Activated CD8-positive, alpha-beta memory T cell treated with anti-CD3 and anti-CD28 coated beads for 1 hour (primary cell): Measurements from ENCODE around the gene PSAPL1.

Source experiments
- DNase-seq, 2 donors: peaks; one replicate each; pipeline ENCODE4 v3.0.0-alpha.2; 2020; ENCODE audit warnings: low read depth in 1 of 2; ENCODE audit errors: extremely low read depth in 1 of 2

Gene PSAPL1, protein sequence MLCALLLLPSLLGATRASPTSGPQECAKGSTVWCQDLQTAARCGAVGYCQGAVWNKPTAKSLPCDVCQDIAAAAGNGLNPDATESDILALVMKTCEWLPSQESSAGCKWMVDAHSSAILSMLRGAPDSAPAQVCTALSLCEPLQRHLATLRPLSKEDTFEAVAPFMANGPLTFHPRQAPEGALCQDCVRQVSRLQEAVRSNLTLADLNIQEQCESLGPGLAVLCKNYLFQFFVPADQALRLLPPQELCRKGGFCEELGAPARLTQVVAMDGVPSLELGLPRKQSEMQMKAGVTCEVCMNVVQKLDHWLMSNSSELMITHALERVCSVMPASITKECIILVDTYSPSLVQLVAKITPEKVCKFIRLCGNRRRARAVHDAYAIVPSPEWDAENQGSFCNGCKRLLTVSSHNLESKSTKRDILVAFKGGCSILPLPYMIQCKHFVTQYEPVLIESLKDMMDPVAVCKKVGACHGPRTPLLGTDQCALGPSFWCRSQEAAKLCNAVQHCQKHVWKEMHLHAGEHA

DNA sequence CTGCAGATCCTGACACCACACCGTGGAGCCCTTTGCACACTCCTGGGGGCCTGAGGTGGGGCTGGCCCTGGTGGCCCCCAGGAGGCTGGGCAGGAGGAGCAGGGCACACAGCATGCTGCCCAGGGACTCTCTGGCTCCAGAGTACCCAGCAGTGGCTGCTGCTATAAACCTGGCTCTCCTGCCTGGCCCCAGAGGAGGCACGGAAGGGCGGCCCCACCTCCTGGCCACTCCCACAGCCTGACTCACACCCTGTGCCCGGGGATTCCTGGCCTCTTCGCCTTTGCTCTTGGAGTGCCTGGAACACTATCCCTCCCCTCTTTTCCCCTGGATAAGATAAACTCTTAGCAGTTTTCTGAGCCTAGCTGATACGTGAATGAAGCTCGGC lies at the start of gene PSAPL1:
Gene PSAPL1, minus strand, starts transcription at position 165 of the 385 bp plus-strand sequence. Its CDS starts 51 bp downstream, at position 114.
- DNase-seq, result no peak

DNA sequence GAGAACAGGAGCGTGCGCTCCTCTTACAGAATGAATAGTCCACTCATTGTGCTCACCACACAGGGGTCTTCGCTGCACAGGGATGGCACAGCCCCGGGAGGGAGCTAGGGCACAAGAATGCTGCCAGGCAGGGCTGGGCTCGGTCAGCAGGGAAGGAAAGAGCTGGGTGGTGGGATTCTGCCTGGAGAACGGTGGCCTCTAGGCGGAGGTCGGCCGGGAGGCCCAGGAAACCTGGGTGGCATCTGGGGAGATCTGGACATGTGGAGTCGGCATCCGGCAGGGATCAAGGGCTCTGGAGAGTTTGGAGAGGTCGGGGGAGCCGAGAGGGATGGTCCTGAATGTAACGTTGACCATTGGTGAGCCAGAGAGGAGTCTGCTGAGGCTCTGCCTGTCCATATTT lies 46.5 kb upstream of the PSAPL1 start:
- no peak for DNase-seq

DNA sequence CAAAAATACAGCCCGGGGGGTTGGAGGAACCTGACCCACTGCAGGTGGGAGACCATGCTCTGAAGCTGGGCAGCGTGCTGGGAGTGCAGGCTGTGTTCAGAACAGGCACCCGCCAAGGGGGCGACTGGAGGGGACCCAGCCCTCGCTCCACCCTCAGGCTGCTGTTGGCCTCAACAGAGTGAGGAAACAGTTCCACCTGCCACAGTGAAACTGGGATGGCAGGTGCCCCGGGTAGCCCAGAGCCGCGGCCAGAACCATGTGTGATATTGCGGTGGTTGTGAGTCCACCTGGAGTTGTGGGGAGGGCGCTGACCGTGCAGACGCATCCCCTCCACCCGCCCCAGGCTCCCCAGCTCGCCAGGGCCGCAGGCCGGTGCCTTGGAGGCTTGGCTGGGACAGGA lies 45.7 kb upstream of the PSAPL1 start:
- DNase-seq, result no peak

DNA sequence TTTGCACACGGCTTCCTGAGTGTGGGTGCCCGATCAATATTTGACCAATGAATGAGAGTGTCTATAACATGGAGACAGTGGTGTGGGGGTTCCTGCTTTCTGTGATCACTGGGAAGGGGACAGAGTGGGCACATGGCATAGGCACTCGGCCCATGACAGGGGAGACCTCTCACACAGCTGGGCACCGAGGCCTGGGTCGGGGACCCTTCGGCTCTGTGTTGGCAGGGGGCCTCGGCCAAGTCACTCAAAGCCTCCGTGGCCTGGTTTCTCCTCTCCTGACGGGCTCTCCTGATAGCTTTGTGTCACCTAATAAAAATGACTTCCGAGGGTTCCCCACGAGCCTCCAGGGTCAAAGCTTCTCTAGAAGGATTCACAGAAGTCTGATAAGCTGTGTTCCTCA lies 43.9 kb upstream of the PSAPL1 start:
- DNase-seq, result no peak

DNA sequence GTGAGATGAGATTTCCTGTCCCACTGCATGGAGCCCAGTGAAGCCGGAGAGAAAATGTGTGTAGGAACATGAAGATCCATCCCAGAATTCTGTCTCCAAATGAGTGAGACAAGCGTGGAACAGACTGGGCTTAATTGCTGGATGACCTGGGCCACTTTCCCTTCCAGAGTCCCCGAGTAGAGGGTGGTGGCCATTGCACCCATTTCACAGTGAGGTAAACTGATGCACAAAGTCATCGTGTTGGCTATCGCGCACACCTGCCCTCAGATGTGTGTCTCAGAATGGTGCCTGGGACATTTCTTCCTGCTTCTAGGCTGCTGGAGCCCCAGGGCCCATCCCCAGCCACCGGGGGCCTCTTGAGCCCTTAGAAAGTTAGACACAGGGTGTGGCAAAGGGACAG lies 43.0 kb upstream of the PSAPL1 start:
- no peak for DNase-seq

DNA sequence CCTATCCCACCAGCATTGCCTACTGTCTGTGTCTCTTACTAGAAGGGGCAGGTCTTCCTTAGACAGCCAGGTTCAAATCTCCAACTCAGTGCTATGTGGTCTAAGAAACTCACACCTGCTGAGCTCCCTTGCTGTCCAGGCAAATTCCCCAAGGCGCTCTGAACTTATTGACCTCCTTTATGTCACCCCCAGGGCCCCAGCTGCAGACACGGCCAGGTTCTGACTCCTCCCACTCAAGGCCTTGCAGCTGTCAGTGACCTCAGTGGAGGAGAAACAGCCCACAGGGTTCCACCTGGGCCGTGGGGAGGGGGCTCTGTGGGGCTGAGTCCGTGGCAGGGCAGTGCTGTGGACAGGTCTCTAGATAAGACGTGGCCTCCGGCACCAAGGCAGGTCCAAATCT lies 42.1 kb upstream of the PSAPL1 start:
- DNase-seq, result no peak

DNA sequence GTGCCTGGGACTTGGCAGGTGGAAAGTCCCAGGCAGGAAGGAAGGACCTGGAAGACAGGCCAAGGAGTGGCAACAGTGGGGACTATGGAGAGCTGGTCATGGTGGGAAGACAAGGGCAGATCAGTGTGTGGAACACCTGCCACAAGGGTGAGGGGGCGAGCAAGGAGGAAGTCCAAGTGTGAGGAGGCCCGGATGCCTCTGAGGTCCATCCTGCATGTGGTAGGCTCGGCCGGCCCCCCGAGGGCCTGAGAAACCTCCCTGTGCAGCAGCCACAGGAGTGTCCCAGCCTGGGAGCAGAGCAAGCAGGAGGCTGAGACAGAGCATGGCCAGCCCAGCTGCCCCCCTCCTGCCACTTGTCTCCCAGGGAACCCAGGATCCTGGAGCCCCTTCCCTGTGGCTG lies 40.5 kb upstream of the PSAPL1 start:
- no peak for DNase-seq

DNA sequence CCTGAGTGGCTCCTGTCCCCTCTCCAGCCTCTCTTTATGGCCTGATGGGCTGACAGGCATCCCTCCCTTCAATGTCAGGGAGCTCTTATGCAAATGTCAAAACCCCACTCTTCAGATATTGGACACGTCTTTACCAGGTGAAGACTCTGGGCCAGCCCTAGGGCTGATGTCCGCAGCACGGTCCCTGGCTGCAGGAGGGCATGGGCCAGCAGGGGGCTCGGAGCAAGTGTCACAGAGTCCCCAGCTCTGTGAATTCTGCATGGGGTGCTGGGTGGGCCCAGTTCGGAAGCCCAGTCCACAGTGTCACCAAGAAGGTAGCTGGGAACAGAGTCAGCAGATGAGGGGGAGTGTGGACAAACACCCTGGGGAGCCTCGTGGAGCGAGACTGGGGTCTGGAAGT lies 39.6 kb upstream of the PSAPL1 start:
- DNase-seq, result no peak

DNA sequence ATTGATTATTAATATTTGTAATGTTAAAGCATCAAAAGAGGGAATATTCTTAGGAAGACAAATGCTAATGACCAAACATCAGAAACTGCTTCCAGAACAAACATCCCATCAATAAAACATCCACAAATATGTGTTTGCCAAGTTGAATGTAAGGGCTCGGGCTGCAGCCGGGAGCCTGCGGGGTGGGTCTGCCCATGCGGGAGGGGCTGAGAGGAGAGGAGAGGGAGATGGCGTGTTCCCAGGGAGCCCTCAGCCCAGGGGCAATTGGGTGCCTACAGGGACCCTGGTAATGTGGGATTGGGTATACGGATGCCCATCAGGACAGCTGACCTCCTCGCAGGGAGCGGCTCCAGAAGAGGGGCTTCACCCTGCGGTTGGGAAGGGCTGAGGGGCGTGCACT lies 38.4 kb upstream of the PSAPL1 start:
- no peak for DNase-seq

DNA sequence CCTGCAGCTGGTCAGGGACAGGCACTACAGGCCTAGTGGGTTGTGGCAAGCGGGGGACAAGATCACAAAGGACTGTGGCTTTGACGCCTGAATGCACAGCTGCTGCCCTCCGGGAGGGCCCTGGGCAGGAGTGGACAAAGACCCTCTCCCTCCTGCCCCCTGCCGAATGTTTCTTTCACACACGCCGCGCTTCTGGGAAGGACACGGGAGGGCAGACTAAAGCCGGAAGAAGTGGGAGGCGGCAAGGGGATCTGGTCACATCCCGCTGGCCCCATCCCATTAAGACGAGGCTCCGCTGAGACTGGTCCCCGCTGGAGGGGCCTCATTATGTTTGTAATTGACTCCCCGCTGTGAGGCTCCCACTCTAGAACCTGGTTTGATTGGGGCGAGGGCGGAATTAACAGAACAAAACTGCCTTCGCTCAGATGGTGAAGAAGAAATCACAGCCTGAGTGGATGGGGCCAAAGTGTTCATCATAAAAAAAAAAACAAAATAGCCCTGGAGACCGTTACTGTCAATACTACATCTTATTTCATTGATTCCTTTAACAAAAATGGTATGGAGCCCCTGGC lies 37.8 kb upstream of the PSAPL1 start:
- DNase-seq, result no peak

DNA sequence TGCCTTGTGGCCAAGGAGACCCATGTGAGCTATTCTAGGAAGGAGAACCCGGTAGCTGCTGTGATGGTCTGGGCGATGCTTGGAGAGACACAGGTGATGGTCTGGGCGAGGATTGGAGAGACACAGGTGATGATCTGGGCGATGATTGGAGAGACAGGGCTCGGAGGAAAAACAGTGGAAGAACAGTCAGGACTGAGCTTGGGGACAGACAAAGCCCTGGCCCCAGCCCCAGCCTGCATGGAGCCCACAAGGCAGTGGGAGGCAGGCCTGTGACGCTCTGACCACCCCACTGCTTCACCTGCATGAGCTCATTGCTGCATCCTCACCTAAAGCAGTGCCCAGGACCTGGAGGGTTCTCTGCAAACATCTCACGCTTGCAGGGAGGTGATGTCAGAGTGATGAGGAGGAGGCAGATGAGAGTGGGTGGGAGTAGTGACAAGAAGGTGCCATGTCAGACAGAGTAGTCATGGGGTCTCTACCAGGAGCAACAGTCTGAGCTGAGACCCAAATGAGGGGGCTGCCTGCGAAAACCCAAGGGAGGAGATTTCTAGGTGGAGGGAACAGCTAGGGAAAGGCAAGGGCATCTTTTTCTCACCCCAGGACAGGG lies 35.9 kb upstream of the PSAPL1 start:
- no peak for DNase-seq

DNA sequence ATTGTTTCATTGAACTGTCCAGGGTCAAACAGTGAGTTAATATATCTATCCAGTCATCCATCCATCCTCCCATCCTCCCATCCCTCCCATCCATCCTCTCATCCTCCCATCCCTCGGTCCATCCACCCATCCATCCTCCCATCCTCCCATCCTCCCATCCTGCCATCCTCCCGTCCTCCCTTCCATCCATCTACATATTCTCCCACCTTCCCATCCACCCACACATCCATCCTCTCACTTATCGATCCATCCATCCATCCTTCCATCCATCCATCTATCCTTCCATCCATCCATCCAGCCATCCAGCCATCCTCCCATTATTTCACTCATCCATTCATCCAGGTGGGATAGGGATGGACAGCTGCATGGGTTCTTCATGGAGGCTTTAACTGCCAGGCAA lies 35.4 kb upstream of the PSAPL1 start:
- DNase-seq, result no peak

DNA sequence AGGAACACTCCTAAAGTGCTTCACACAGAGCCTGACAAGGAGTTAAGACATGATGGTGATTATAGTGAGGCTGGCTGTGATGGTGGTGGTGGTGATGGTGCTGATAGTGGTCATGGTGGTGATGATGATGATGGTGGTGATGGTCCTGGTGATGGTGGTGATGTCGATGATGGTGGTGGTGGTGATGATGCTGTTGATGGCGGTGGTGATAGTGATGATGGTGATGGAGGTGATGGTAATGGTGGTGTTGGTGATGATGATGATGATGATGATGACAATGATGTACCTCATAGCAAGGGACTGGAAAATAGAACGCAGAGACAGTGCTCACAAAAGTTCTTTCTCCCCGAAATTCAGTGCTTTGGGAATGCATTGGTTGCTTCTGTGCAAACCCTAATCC lies 34.3 kb upstream of the PSAPL1 start:
- DNase-seq, result no peak

DNA sequence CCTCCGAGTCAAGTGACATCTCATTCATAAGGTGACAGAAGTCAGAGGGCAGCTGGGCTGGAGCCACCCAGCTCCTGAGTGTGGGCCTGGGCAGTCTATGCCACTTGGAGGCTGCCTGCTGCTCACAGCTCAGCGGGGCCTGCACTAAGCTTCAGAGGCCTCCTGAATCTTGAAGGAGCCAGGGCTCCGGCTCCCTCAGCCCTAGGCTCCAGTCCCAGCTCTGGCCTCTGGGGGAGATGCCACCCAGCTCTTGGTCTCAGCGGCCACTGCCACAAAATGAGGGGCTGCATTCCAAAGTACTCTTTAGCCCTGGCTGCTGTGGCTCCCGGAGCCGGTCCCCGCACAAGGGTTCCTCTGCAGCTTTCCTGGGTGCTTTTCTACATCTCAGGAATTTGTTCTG lies 32.7 kb upstream of the PSAPL1 start:
- no peak for DNase-seq

DNA sequence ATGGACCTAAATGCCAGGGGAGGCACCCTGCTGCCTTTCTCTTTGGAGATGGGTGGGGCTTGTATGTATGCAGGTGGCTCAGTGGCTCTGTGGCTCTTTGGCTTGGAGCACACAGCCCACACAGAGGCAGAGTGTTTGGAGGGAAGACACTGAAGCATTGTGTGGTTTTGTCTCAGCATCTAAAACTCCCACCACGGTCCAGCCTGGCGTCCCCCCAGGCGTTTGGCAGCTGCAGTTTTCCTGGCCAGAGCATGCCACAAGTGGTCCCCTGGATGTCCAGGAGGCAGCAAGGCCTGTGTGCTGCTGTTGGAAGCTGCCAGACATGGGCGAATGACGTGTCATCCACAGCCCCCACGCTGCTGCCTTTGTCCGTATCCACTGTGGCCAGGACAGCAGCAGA lies 32.2 kb upstream of the PSAPL1 start:
- no peak for DNase-seq

DNA sequence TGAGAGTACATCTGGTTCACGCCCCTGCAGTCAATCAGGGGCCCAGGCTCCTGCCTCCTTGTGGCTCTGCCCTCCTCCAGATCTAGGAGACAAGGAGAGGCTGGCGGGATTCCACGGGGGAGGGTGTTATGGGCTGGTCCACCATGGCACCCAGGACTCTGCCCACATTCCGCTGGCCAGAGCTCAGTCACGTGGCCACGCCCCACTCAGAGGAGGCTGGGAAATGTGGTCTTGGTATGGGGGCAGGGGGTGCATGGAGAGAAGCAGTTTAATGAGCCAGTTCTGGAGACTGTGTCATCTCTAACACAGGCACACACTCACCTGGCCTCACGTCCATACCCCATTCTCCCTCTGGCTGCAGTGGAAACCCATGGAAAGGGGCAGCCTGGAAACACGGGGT lies 31.5 kb upstream of the PSAPL1 start:
- no peak for DNase-seq

DNA sequence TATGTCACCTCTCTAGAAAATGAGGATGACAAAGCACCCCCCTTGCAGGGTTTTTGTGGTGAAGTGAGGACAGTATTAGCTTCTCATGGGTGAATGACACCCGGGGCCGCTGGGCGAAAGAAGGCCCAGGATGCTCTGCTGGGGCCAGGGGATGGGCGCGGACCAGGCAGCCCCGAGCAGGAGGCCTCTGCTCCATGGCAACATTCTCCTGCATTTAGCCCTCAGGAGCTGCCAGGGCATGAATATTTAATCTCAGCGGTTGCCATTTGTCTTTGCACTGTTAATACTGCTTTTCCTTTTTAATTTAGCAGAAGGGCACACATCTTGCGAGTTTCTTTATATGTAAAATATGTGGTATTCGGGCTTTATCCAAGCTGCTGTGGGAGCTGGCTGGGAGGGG lies 30.3 kb upstream of the PSAPL1 start:
- DNase-seq, result no peak

DNA sequence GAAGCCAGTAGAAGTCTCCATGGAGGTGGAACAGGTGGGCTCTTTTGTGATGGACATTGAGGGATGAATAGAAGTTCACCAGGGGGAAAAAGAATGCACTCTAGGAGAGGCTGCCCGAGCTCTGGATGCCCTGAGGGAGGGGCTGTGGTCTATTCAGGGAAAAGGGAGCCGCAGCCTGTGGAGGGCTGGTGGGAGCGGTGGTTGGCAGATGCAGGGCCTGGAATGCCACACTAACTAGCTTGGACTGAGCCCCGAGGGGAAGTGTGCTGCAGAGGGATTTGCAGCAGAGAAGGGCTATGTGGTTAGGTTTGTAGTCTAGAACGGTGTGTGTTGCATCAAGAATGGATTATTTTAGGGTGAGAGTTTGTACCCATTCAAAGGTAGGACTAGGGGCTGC lies 29.5 kb upstream of the PSAPL1 start:
- DNase-seq, result no peak

DNA sequence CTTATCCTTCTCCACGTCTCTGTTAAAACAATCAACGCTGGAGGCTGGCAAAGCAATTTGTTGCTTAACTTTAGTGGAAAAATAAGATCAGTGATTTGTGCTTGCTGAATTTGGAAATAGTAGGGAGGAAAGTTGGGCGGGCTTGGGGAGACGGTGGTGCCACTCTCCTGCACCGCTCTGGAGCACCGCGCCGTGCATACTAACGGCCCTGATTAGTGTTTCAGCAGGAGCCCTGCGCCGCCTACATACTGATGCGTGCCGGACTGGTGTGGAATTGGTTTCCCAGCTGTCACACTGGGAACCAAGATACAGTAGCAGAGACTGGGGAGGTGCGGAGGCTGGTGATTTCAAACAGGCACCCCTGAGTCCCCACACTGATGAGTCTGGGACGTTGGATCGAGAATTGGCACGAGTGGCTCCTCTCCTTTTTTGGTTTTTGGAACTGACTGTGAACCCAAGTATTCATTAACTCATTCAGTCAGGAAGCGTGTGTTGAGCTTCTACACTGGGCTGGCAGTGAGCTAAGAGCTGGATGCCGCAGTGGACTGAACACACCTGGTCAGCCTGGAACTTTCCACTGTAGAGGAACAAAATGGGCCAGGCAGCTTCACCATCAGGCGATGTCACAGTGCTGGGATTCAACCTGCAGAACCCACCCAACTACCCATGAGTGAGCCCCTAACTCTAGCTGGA lies 29.0 kb upstream of the PSAPL1 start:
- no peak for DNase-seq

DNA sequence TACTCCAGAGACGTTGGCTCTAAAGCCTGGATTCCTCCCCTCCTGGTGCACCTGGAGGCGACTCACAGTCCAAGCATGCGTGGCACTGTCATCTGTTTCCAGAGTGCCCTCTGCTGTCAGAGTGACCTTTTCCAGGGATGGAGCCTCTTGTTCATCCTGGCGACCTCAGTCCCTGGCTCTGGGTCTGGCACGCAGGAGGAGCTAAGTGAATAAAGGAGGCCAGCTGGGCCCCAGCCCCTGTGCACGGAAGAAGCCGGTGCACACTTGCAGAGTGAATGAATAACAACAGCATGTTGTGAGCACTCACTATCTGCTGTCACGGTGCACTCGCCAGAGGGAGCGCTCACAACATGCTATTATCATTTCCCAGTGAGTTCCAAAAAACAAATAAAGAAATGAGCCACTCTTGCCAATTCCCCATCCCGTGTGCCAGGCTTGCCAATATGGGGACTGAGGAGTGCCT lies 27.8 kb upstream of the PSAPL1 start:
- no peak for DNase-seq

DNA sequence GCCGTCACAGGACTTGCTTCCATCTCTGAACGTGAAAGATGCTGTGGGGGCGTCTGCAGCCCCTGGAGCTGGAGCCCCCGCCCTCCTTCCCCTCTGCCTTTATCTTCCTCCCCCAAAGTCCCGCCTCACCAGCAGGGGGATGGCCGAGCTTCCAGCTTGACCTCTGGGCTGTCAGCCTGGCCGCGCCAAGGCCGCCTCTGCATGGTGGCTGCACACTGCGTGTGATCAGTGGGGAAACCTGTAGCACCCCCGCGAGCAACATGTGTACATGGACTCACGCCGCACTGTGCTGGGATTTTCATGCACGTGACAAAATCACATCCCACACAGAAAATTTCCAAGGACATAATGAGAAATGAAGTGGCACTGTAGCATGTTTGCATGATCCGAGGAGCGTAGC lies 26.5 kb upstream of the PSAPL1 start:
- DNase-seq, result no peak

DNA sequence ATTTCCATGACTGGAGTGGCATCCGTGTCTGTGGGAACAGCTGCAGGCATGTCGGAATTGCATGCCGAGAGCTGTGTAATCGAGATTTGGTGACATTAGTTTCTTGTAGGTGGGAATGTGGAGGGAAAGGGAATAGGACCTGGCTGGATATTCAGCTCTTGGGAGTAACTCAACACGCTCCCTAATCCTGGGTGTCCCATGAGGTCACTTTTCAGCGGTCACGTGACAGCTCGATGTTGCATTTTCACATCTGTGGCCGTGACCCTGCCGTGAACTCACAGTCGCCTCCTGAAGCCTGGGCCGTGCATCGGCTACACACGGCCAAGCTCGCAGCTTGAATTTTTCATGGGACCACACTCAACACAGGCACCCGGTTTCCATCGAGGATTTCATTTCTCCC lies 25.8 kb upstream of the PSAPL1 start:
- no peak for DNase-seq
